NT2/D1 (cell line): Measurements from ENCODE around the gene HTT.

Experiments used
- DNase-seq: peaks from one replicate; pipeline ENCODE4 v3.0.0-alpha.2; 2011; ENCODE audit warnings: low read depth, low spot score
- H3K27me3 ChIP-seq: 2 replicates; pipeline ENCODE4 v1.6.0; 2011; ENCODE audit warnings: mild to moderate bottlenecking; ENCODE audit not compliant: insufficient read length, insufficient read depth
- H3K36me3 ChIP-seq: 2 replicates; pipeline ENCODE4 v1.6.1; 2011; ENCODE audit warnings: mild to moderate bottlenecking, low read length, mixed read lengths; ENCODE audit not compliant: insufficient read depth, insufficient read length
- H3K4me1 ChIP-seq: 2 replicates; pipeline ENCODE4 v1.5.1; 2011; ENCODE audit not compliant: insufficient read depth, insufficient read length
- H3K4me3 ChIP-seq: 2 replicates; pipeline ENCODE4 v1.5.1; 2011; ENCODE audit warnings: low read depth; ENCODE audit not compliant: insufficient read length
- H3K9ac ChIP-seq: 2 replicates; pipeline ENCODE4 v1.6.0; 2011; ENCODE audit warnings: low read depth; ENCODE audit not compliant: insufficient read length
- H3K9me3 ChIP-seq: 2 replicates; pipeline ENCODE4 v1.5.1; 2011; ENCODE audit warnings: mild to moderate bottlenecking, low read length; ENCODE audit not compliant: insufficient read depth
- SUZ12 ChIP-seq: IDR thresholded peaks from 2 replicates; pipeline ENCODE4 v1.6.1; 2011; ENCODE audit not compliant: insufficient read length, insufficient read depth; ENCODE audit errors: extremely low read depth
- YY1 ChIP-seq: IDR thresholded peaks from 2 replicates; pipeline ENCODE4 v1.6.1; 2011; ENCODE audit not compliant: insufficient read length, insufficient read depth
- ZNF274 ChIP-seq: IDR thresholded peaks from 2 replicates; pipeline ENCODE4 v1.6.1; 2011; ENCODE audit warnings: mild to moderate bottlenecking, low read depth, low read length

Gene HTT

DNA sequence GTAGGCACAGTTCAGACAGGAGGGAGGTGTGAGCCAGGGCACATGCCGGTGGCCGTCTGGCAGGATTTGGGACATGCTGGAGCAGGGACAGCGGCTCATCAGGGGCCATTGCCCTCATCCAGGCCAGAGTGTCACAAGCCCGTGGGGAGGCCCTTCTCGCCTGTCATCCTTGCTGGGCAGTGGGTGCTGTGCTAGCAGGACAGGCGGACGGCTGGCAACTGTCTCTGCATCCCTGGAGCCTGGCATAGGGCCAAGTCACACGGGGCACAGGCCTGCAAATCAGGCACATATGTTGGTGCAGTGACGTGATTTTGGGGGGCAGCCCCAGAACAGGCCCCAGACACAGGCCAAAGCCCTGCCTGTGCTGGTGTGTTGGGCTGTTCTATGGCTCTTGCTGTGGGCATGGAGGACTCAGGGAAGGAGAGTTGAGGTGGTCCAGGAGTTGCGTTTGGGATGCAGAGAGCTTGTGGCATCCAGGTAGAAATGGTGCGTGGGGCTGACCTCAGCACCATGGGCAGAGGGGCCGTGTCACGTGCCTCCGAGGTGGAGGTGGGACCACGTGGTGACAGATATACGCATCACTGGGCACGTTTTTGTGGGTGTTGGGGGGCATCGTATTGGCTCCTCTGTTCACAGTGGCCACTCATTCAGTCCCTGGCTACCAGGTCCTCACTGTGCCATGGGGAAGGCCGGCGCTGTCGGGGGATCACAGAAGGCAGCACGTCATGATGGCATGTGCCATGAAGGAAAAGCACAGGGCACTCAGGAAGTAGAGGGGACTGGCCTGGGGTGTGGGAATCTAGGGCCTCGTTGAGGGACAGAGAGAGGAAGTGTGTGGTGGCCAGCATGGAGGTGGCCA, 159.9 kb downstream of the HTT start:
- Histone ChIP-seq H3K4me1 (peaks cover 13% of the 10 kb centered on the region), H3K9me3 (no peaks in the 10 kb centered on the region), H3K4me3 (no peak overlapping the region), H3K27me3 (no peaks in the 10 kb centered on the region), H3K9ac (no peak overlapping the region), H3K36me3 (peaks cover 95% of the 10 kb centered on the region)
- DNase-seq, result no peak
- TF ChIP-seq ZNF274 (no peak), SUZ12 (no peak)

- TF ChIP-seq SUZ12 (no peak), ZNF274 (no peak), YY1 (no peak)
- H3K36me3 ChIP-seq, result peaks cover 95% of the 10 kb centered on the region
- H3K27me3 ChIP-seq, result no peaks in the 10 kb centered on the region
- H3K9ac ChIP-seq, result no peak overlapping the region
- H3K4me1 ChIP-seq, result peaks cover 18% of the 10 kb centered on the region
- no peak overlapping the region for H3K4me3 ChIP-seq
- no peaks in the 10 kb centered on the region for H3K9me3 ChIP-seq
- DNase-seq, result no peak
These were observed 160.5 kb downstream of the HTT start for GRCh38 chr4:3235030-3235345.

- H3K4me1 ChIP-seq, result peaks cover 18% of the 10 kb centered on the region
These were observed 161.1 kb downstream of the HTT start for GRCh38 chr4:3235581-3235980.

DNA sequence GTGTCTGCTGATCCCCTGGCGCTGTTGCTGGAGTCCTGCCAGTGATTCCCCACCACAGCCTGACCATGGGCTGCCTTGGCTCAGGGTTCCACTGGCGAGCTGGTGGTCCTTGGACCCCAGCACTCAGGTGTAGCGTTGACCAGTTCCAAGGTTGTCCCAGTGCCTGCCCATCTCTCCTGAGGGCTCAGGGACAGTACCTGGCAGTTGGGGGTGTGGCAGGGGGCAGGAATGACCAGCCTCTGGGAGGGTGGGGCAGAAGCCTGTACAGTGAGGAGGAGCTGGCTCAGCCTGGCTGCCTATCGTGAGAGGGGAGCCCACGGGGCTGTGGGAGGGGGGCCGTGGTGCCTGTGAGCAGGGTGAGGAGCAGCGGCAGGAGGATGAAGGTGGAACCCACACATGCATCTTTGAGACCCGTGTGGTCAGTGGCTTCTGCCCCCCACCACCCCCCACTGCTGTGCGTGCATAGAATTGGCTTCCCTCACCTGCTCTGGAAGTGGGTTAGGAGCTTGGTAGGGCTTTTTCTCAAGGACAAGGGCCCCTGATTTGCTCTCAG, 161.9 kb downstream of the HTT start:
- H3K4me3 ChIP-seq, result no peak overlapping the region
- no peak for DNase-seq
- no peaks in the 10 kb centered on the region for H3K9me3 ChIP-seq
- peaks cover 95% of the 10 kb centered on the region for H3K36me3 ChIP-seq
- no peak overlapping the region for H3K9ac ChIP-seq
- TF ChIP-seq ZNF274 (no peak), SUZ12 (no peak), YY1 (no peak)
- peaks cover 22% of the 10 kb centered on the region for H3K4me1 ChIP-seq
- no peaks in the 10 kb centered on the region for H3K27me3 ChIP-seq

More at GRCh38 chr4:3235581-3235980, 161.1 kb downstream of the HTT start:
- TF ChIP-seq SUZ12, result no peak
- TF ChIP-seq ZNF274, result no peak
- TF ChIP-seq YY1, result no peak
- DNase-seq, result no peak
- Histone ChIP-seq H3K9ac (no peak overlapping the region), H3K9me3 (no peaks in the 10 kb centered on the region), H3K27me3 (no peaks in the 10 kb centered on the region), H3K36me3 (peaks cover 95% of the 10 kb centered on the region), H3K4me3 (no peak overlapping the region)

DNA sequence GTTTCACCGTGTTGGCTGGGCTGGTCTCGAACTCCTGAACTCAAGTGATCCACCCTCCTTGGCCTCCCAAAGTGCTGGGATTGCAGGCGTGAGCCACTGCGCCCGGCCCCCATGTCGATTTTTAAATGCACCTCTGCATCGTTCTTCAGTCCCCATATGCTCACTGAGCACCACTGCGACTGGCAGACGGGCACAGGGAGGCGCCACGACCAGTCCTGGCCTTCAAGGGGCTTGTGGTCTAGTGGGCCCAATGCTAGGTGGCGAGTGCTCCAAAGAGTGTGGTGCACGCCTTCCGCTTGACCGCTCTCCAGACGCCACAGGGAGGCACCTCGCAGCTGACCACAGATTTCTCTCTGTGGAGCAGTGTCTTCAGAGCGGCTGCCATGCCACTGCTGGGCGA, 162.8 kb downstream of the HTT start:
- H3K4me1 ChIP-seq, result peaks cover 23% of the 10 kb centered on the region
- TF ChIP-seq YY1, result no peak
- TF ChIP-seq SUZ12, result no peak
- TF ChIP-seq ZNF274, result no peak
- H3K4me3 ChIP-seq, result no peak overlapping the region
- DNase-seq, result no peak
- no peak overlapping the region for H3K9ac ChIP-seq
- no peaks in the 10 kb centered on the region for H3K27me3 ChIP-seq
- H3K9me3 ChIP-seq, result no peaks in the 10 kb centered on the region
- H3K36me3 ChIP-seq, result peaks cover 95% of the 10 kb centered on the region

DNA sequence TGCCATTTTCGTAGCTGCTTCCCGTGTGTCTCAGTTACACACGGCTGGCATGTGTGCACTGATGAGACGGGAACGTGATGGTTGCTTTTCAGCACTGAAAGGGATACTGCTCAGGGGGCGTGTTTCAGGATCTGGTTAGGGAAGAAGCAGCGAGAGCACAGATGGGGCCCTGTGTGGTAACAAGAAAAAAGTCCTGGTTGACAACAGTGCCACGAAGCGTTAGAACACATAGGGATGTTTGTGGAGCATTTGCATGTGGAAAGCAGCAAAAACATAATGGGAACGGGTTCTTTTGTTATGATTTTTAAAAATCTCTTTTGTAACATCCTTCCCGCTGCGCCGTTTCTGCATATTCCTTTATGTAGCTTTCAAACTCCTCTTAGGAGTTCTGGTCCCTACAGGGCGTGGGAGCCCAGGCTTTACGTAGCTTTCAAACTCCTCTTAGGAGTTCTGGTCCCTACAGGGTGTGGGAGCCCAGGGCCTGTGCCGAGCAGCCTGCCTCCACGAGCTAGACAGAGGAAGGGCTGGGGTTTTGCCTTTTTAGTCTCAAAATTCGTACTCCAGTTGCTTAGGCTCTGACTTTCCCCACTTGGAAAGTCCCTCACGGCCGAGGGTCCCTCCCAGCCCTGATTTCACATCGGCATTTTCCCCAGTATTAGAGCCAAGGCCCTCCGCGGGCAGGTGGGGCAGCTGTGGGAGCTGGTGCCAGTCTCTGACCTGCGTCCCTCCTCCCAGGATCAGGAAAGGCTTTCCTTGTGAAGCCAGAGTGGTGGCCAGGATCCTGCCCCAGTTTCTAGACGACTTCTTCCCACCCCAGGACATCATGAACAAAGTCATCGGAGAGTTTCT, 163.5 kb downstream of the HTT start:
- Histone ChIP-seq H3K9ac (no peak overlapping the region), H3K27me3 (no peaks in the 10 kb centered on the region), H3K4me1 (peaks cover 22% of the 10 kb centered on the region), H3K36me3 (peaks cover 95% of the 10 kb centered on the region), H3K4me3 (no peak overlapping the region), H3K9me3 (no peaks in the 10 kb centered on the region)
- DNase-seq, result no peak
- TF ChIP-seq SUZ12 (no peak), YY1 (no peak), ZNF274 (no peak)

- TF ChIP-seq ZNF274, result no peak
- no peak for TF ChIP-seq SUZ12
- TF ChIP-seq YY1, result no peak
- peaks cover 95% of the 10 kb centered on the region for H3K36me3 ChIP-seq
- peaks cover 22% of the 10 kb centered on the region for H3K4me1 ChIP-seq
- no peak overlapping the region for H3K4me3 ChIP-seq
- H3K27me3 ChIP-seq, result no peaks in the 10 kb centered on the region
- DNase-seq, result no peak
- H3K9me3 ChIP-seq, result no peaks in the 10 kb centered on the region
- H3K9ac ChIP-seq, result no peak overlapping the region
These were observed 164.2 kb downstream of the HTT start for GRCh38 chr4:3238721-3239120.
